VCaP (cell line): ENCODE measurements around the gene MYH3.

ENCODE experiments used
- H3K27ac ChIP-seq: fragments of 450-650 bp; 2 replicates; pipeline ENCODE4 v1.5.1; 2017
- TF ChIP-seq, protein P1 (sequence below): fragments of 450-650 bp; conservative IDR thresholded peaks from 2 replicates; pipeline ENCODE4 v1.5.1; 2017; ENCODE audit warnings: mild to moderate bottlenecking, moderate library complexity

Gene MYH3

DNA sequence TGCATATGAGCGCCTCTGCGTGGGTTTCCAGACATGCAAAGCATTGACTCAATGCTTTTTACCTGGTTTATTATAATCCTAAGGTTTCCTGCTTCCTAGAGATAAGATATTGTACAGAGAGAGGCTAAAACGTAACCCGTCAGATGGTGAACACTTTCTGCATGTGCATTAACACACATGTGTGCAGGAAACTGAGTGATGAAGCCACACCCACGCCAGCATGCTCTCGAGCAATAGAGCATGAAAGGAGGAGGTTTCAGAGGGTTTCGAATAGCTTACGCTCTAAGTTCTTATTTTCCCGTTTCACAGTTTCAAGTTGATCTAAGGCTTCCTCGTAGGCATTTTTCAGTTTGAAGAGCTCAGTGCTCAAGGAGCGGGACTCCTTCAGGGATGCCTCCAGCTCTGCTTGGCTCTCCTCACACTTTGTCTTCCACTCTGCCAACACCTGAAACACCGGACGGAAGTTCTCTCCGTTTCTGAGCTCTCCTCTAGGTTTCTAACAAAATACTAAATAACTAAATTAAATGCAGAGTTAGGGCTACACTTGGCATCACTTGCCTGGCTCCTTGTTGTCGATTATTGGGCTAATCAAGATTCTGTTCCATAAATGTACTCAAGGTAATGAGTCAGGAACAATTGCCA lies 23.2 kb downstream of the MYH3 start:
- H3K27ac ChIP-seq = no peak overlapping the region
- TF ChIP-seq, protein P1, sequence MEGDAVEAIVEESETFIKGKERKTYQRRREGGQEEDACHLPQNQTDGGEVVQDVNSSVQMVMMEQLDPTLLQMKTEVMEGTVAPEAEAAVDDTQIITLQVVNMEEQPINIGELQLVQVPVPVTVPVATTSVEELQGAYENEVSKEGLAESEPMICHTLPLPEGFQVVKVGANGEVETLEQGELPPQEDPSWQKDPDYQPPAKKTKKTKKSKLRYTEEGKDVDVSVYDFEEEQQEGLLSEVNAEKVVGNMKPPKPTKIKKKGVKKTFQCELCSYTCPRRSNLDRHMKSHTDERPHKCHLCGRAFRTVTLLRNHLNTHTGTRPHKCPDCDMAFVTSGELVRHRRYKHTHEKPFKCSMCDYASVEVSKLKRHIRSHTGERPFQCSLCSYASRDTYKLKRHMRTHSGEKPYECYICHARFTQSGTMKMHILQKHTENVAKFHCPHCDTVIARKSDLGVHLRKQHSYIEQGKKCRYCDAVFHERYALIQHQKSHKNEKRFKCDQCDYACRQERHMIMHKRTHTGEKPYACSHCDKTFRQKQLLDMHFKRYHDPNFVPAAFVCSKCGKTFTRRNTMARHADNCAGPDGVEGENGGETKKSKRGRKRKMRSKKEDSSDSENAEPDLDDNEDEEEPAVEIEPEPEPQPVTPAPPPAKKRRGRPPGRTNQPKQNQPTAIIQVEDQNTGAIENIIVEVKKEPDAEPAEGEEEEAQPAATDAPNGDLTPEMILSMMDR = no peak

DNA sequence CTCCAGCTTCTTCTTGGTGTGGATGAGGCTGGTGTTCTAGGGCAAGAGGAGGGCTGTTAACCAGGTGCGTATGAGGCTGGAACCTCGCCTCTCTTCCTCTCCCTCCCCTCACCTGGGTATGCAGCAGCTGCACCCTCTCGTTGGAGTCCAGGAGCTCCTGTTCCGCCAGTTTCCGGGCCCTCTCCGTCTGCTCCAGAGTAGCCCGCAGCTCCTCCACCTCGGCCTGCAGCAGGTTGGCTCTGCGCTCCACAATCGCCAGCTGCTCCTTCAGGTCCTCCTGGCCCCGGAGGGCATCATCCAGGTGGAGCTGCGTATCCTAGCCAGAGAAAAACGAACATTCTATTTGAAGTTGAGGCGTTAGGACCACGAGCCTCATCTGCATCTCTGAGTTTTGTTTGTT lies 25.4 kb downstream of the MYH3 start:
- TF ChIP-seq, protein P1 = no peak
- no peak overlapping the region for H3K27ac ChIP-seq

DNA sequence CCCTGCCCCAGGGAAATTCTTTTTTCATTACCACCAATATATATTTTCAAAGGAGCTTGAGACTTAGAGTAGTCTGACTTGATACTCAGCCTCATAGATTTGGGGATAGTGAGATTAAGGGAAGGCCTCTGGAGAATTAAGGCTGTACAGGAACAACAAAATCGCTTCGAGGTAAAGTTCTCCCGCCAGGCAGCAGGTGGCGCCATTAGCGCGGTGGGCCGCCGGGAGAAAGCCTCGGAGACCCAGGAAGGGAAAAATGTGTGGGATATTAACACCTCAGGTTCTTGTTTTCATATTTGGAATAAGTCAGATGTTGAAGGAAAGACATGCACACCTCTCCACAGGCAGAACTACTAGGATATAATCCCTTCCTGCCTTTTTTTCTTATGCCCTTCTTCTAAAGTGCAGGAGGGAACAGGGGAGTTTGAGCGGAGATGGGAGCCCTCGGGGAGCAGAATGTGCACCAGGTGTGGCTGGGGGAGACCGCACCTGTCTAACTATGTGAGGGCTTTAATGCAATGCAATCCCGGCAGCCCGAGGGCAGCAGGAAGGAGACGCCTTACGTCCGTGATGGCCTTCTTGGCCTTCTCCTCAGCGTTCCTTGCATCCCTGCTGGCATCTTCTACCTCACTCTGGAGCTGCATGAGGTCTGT lies 25.9 kb downstream of the MYH3 start:
- no peak overlapping the region for H3K27ac ChIP-seq
- TF ChIP-seq, protein P1 = peak; percentile 85

DNA sequence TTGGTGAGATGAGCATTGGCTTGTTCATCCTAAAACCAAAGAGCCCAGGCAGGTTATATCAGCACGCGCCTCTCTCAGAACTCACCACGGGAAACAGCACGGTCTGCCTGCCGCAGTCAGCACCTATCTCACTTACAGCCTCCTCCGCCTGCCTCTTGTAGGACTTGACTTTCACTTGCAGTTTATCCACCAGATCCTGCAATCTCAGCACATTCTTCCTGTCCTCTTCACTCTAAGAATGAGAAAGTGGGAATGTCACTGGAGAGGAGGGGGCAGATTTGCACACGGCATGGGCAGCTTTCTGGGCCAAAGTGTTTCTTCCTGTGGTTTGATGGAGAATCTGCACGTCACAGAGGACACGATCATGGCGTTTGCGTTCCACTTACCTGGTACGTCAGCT lies 27.4 kb downstream of the MYH3 start:
- TF ChIP-seq, protein P1 = no peak
- H3K27ac ChIP-seq = no peak overlapping the region

DNA sequence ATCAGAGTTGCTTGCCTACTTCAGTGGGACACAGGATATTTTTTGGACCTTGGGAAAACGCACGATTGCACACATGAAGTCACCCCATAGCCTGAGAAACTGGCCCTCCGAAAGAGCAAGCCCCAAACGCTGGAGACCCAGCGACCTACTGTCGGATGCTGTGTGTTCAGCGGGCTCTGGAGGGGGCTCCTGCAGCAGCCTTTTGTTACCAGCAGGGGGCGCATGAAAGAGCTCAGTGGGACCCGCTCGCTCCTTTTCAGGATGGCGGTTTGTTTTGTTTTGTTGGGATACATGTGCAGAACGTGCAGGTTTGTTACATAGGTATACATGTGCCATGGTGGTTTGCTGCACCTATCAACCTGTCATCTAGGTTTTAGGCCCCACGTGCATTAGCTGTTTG lies 28.4 kb downstream of the MYH3 start:
- TF ChIP-seq, protein P1 = peak; percentile 27; the same call in 1 of the 2 replicates
- peak overlapping the region; percentile 64 for H3K27ac ChIP-seq

DNA sequence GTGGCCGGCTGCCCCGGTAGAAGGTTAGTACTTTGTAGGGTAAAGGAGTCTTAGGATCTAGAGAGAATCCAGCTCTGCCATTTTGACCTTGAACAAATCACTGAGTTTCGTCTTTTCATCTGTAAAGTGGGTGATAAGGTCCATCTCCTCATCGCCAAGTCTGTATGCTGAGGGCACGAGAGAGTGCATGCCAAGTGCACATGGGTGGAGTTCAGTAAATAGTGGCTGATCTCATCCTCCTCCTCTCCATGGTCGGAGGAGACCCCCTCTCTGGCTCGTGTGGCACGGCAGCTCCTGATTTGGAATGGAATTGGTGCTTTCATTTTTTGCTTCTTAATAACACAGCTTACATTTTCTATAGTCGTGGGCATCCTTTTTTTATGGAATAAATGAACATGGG lies 30.7 kb downstream of the MYH3 start:
- H3K27ac ChIP-seq = no peak overlapping the region
- TF ChIP-seq, protein P1 = no peak

DNA sequence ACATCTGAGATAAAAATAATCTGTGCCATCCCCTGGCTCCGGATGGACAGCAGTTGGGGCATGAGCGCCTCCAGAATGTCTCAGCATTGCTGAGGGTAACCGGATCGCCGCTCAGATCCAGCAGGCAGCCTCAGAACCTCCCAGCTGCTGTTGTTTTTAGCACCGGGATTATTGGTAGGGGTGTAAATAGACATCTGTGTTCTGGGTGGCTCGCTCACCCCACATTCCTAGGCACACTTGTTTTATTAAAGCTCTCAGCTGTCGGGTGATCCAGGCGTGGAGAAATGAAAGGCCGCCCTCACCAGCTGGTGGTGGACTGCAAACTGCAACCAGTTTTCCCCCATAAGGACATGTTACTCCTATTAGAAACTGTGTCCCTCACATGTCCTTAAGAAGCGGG lies 32.1 kb downstream of the MYH3 start:
- H3K27ac ChIP-seq = peak overlapping the region; percentile 41
- TF ChIP-seq, protein P1 = no peak
